Cerebellar cortex (tissue), 1 donor: ENCODE measurements around the gene LRP6.
"Not testable (repeated sequence)": the region's sequence is repeated elsewhere in the genome, so short reads cannot be mapped to it uniquely, and the experiment has no call there.

Experiments
- DNase-seq: peaks from one replicate; pipeline ENCODE4 v3.0.0-alpha.2; 2015; ENCODE audit warnings: low spot score

Gene LRP6

DNA sequence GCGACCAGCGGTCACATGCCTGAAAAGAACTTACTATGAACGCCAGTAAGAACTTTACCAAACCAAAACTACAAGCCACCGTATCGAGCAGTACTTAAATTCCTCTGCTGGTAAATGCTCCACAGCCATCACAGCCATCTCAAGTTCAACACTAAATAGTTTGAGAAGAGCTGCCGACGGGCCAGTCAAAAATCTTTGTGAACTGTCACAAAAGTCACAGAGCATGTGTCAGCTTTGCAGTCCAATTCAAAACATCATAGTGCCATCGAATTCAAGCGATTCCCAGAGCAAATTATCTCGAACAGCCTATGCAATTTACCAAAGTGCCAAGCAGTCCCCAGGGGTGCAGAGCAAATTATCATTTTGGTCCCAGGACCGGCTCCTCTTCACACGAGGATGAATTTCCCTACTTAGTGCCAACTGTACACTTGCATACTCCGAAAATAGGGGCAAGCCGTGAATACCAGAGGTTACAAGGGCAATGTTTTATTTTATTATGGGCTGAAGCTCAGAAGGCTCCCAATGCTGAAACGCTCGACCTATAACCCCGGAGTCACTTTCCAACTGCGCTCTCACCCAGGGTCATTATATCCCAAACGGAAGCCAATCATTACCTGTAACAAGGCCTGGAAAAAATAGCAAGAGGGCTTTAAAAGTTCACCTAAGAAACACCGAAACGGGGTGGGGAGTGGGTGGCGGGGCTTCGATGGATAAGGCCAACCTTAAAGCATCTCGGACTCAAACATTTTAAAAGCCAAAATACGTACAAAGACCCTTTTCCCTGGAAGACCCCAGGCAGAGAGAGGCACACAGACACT, 1.1 kb downstream of the LRP6 start:
- peak; percentile 33 for DNase-seq

- DNase-seq, result no peak
Observed at GRCh38 chr12:12265035-12265434, 1.8 kb downstream of the LRP6 start.

DNA sequence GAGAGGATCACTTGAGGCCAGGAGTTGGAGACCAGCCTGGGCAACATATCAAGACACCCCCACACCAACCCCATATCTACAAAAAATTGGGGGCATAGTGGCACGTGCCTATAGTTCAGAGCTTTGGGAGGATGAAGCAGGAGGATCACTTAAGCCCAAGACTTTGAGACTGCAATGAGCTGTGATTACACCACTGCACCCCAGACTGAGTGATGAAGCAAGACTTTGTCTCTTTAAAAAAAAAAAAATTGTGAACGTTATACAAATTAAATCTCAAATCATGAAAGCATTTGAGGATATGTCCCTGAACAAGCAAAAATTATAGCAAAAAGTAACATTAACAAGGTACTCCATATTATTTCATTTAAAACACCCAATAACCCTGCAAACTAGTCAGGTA, 2.9 kb downstream of the LRP6 start:
- DNase-seq, result no peak

- not testable (repeated sequence) for DNase-seq
Observed at GRCh38 chr12:12256291-12256757, 10.5 kb downstream of the LRP6 start.

- DNase-seq, result no peak
Observed at GRCh38 chr12:12254553-12254952, 12.3 kb downstream of the LRP6 start.

GRCh38 chr12:12249216-12250050, 17.4 kb downstream of the LRP6 start:
- DNase-seq, result no peak

- DNase-seq, result no peak
Observed at GRCh38 chr12:12247584-12247983, 19.3 kb downstream of the LRP6 start.

- no peak for DNase-seq
Observed at GRCh38 chr12:12244341-12244740, 22.5 kb downstream of the LRP6 start.

- no peak for DNase-seq
Observed at GRCh38 chr12:12240662-12241340, 26.0 kb downstream of the LRP6 start.

- no peak for DNase-seq
Observed at GRCh38 chr12:12239127-12239526, 27.7 kb downstream of the LRP6 start.

GRCh38 chr12:12238605-12239004, 28.2 kb downstream of the LRP6 start:
- DNase-seq, result no peak

DNA sequence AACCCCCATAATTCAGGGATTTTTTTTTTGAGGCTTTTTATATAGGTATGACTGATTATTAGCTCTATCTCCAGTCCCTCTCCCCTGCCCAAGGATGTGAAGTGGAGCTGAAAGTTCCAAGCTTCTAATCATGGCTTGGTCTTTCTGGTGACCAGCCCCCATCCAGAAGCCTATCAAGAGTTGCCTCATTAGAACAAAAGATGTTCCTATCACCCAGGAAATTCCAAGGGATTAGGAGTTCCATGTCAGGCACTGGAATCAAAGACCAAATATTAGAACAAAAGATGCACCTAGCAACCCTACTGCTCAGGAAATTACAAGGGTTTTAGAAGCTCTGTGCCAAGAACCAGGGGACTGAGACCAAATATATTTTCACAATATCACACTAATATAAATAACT, 29.9 kb downstream of the LRP6 start:
- no peak for DNase-seq

GRCh38 chr12:12230275-12230674, 36.6 kb downstream of the LRP6 start:
- DNase-seq, result no peak

GRCh38 chr12:12229556-12230092, 37.2 kb downstream of the LRP6 start:
- DNase-seq, result no peak

- no peak for DNase-seq
Observed at GRCh38 chr12:12228402-12228801, 38.4 kb downstream of the LRP6 start.

GRCh38 chr12:12226187-12226586, 40.7 kb downstream of the LRP6 start:
- DNase-seq, result no peak

GRCh38 chr12:12224240-12224940, 42.5 kb downstream of the LRP6 start:
- DNase-seq, result no peak

DNA sequence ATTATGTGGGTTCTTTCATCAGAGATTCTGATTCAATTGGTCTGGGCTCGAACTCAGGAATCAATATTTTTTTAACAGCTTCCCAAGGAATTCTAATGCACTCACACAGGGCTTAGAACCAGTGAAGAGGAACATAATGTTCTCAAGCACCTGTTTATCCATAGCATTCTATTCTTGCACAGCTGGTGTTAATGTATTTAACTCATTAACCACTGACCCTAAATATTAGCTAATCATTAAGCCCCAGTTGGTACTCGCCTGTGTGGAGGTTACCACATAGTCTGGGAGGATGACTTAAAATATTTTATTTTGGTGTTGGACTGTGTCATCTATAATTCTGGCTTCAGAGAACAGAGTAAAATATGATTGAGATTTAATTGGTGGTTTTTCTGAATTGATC, 45.3 kb downstream of the LRP6 start:
- DNase-seq, result no peak

DNA sequence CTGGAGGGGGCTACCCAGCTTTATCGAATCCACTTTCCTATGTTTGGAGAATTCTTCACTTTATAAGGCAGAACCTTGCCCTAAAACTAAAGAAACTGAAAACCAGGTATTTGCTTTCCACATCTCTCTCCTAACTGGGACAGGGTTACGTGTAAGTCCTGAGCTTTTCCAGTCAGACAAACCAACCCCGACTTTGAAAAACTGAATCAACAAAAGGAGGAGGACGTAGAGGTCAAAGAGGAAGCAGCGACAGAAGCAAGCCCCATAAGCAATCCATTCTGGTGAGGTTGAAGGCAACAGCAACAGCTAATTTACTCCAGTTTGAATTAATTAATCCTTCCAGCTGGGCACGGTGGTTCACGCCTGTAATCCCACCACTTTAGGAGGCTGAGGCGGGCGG, 47.2 kb downstream of the LRP6 start:
- DNase-seq, result no peak

GRCh38 chr12:12217018-12217359, 49.9 kb downstream of the LRP6 start:
- no peak for DNase-seq

GRCh38 chr12:12216349-12217017, 50.4 kb downstream of the LRP6 start:
- DNase-seq, result no peak
